Right renal cortex interstitium (tissue), 3 donors: Measurements from ENCODE around the gene SLC35D3. TPM values are rescaled to one million over a fixed set of nuclear protein-coding genes. Genes with fewer than 3 reads are reported as not detected.
"Not testable (repeated sequence)": the region's sequence is repeated elsewhere in the genome, so short reads cannot be mapped to it uniquely, and the experiment has no call there.

ENCODE experiments used
- DNase-seq, 3 donors: peaks; one replicate each; pipeline ENCODE4 v3.0.0-alpha.2; 2013; ENCODE audit warnings: low read depth in 3 of 3, low spot score in 2 of 3
- polyA plus RNA-seq, 3 donors: library from polyadenylated mRNA; unstranded; fragments of 120-200 nt; gene quantifications; one replicate each; pipeline ENCODE4 v1.2.1, GENCODE V29; 2013; ENCODE audit not compliant: insufficient read length in 3 of 3

The SLC35D3 gene, protein sequence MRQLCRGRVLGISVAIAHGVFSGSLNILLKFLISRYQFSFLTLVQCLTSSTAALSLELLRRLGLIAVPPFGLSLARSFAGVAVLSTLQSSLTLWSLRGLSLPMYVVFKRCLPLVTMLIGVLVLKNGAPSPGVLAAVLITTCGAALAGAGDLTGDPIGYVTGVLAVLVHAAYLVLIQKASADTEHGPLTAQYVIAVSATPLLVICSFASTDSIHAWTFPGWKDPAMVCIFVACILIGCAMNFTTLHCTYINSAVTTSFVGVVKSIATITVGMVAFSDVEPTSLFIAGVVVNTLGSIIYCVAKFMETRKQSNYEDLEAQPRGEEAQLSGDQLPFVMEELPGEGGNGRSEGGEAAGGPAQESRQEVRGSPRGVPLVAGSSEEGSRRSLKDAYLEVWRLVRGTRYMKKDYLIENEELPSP
- under 1 TPM in 2 of 3 donors, not detected in 1; 0.08 to 0.11 TPM for polyA plus RNA-seq

DNA sequence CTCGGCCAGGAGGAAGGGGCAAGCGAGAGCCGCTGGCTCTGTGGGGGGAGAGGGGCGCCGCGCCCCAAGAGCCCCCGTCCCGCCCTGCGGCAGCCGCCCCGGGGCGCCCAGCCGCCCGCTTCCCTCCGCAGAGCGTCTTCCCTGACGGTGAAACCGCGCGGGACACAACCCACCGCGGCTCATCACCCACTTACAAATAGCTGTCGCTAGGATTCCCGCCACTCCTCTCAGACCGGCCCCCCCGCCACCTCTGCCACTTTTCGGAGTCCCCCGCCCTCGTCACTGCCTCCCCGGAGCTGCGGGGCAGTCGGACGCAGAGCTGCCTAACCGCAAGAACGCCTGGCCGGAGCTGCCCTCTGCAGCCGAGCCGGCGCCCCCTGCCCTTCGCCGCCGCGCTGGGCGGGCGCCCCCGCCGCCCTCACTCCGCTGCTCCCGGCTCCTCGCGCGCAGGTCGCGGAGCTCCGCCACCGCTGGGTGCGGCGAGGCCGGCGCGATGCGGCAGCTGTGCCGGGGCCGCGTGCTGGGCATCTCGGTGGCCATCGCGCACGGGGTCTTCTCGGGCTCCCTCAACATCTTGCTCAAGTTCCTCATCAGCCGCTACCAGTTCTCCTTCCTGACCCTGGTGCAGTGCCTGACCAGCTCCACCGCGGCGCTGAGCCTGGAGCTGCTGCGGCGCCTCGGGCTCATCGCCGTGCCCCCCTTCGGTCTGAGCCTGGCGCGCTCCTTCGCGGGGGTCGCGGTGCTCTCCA is at the start of gene SLC35D3:
Gene SLC35D3, plus strand, starts transcription at position 366 of the 749 bp plus-strand sequence. Its CDS starts 128 bp downstream, at position 494.
- no peak for DNase-seq

DNA sequence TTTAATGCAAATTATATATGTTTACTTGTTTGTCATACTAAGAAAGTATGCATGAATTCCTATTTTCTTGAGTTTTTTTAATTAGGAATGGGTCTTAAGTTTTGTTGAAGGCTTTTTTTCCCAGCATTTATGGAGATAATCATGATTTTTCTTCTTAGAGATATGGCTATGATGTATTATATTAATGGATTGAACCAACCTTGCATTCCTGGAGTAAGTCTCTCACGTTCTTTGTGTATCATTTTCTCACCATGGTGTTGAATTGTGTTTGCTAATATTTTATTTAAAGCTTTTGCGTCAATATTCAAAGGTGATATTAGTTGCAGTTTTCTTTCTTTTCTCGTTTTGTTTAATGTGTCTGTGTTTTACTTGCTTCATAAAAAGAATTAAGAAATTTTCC is 48.4 kb upstream of the SLC35D3 start:
- no peak for DNase-seq

DNA sequence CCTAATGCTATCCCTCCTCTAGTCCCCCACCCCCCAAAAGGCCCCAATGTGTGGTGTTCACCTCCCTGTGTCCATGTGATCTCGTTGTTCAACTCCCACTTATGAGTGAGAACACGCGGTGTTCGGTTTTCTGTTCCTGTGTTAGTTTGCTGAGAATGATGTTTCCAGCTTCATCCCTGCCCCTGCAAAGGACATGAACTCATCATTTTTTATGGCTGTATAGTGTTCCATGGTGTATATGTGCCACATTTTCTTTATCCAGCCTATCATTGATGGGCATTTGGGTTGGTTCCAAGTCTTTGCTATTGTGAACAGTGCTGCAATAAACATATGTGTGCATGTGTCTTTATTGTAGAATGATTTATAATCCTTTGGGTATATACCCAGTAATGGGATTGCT is 45.6 kb upstream of the SLC35D3 start:
- DNase-seq, result not testable (repeated sequence)

DNA sequence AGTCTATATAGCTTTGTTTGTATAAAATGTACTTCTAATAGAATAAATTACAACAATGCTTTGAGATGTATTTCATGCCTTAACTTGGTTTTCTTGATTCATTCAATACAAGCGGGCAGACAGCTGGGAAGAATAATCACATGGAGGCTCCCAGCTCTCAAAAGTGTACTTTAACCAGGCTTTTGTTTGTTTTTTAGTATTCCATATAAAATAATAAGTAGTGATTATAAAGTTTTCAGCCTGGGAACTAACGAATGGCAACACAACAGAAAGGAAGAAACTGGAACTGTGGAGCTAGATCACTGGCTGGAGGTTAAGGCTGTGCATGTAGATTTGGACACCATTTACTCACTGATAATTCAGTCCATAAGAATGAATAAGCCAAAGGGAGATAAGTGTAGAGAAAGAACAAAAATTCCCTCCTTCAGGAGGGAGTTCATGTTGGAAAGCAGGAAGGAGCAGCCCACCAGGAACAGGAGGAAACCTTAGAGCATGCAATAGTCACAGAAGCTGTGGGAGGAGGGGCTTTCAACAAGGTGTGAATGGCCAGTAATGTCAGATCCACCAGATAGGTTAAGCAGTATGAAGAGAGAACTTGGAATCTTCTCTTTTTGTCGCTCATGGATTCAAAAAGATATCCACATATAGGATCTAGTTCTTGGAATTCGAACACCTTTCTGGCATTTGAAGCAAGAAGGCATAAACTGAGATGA is 41.2 kb upstream of the SLC35D3 start:
- no peak for DNase-seq

DNA sequence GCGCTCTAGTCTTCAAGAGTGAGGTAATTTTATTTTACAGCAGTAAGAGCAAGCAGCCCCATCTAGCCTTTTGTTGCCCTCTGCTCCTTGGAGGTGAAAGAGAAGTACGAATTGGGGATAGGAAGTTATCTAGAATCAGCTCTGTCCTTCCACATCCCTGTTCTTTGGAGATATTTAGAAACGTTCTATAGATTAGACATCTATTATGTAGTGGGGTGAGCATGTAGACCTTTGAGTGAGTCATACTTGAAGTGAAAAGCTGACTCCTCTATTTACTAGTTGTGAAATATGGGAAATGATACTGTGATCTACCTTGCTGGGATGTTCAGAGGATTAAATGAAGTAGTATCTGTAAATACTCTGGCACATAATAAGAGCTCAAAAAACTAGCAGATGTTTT is 36.0 kb upstream of the SLC35D3 start:
- DNase-seq, result no peak

DNA sequence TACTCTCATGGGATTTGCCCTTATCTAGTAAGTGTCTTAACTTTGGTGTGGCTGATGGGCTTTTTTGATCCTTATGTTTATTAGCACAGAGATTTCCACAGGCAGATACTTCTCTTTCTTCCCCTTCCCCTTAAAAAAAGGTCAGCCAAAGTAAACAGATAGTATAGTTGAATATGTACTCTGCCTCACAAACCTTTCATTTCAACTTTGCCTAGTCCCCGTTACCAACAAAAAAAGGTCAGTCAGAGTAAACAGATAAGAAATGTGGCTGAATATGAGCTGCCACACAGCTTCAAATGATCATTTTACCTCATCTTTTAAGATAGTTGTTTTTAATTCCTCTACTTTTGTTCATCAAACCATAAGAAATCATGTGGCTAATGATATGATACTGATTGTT is 34.1 kb upstream of the SLC35D3 start:
- no peak for DNase-seq

DNA sequence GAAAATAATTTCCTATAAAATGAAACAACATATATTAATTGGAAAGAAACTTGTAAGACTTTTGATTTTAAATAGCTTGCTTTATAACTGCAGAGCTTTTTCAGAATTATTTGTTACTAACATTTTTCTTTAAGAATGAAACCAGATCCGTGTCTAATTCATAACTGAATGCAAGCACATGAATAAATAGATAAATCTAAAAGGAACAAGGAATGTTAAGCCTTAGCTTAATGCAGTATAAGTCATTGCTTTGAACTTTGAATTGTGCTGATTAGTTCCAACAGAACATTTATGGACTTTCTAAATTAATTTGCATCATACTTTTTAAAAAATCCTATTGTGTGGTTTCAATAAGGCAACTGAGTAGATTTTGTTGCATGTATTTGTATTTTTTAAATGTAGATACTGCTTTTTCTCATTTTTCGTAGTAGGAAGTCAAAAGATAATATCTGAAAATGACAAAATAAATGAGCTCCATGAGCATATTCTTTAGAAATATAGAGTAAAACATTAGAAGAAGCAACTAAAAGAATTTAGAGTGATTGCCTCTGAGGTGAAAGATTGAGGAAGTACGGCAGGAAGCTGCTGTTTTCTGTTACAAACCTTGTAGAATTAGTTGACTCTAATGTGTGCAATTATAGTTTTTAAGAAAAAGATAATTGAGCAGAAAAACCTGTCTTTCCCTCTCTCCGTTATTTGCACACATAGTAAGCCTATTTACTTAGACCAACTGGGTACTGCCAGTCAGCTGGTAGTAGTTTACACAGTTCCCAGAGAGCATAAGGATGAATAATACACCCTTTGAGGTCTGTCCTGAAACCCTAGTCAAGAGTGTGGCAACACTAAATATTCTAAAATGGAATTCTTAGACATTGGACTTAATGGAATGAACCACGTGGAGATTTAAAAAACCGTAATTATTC is 32.6 kb upstream of the SLC35D3 start:
- no peak for DNase-seq

DNA sequence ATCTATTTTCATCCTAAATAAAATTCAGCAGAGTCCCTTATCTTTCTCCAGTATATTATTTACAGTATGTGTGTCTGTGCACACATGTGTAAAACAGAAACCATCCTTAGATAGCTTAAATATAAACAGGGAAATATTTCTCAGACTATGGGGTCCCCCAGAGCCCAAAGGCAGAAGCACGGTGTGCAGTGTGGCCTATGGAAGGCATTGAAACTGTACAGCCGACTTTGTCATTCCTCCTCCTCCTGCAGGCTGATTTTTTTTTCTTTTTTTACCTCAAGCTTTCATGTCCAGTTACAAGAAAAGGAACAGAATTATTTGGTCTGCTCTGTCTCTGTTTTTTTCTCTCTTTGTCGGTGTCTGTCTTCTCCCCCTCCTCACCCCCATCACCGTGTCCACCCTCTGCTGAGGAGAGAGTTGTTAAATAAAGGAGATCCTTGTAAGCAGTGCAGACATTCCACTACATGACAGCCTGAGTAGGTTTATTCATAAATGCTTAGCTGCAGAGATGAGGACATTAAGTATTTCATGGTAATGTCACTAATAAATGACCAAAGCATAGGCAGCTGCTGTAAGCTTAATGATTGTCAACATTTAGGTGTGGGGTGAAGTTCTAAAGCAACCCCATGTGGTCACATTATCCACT is 31.8 kb upstream of the SLC35D3 start:
- no peak for DNase-seq

DNA sequence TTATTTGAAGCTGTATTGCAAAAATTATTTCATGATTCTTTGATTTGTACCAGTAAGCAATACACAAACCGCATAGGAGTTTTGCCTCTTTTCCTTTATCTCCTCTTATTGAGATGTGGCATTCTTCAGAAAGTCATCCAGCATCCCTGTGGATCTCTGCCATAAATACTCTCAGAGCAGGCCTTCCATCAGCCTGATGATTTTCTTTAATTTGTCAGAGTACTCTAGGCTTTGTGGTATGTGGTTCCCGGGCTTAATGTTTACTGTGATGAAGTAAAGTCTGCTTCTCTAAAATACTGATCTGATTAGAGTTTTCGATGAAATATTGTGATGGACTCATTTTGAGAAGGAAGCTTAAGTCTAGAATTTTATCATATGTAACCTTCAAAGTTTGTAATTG is 31.1 kb upstream of the SLC35D3 start:
- DNase-seq, result no peak

DNA sequence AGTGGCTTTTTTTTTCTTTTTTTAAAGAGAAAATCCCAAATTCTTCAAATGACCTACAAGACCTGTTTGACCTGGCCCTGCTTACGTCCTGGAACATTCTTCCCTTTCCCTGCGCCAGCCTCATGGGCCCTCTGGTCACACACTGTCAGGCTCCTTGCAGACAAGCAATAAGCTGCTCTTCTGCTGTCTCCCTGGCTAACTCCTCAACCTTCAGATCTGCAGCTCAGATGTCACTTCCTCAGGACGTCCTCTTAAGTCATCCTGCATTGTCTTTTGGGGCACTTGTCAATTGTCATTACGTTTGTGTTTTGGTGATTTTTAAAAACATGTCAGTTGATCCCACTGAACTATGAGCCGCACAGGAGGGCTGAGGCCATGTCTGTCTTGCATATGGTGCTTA is 28.9 kb upstream of the SLC35D3 start:
- no peak for DNase-seq

DNA sequence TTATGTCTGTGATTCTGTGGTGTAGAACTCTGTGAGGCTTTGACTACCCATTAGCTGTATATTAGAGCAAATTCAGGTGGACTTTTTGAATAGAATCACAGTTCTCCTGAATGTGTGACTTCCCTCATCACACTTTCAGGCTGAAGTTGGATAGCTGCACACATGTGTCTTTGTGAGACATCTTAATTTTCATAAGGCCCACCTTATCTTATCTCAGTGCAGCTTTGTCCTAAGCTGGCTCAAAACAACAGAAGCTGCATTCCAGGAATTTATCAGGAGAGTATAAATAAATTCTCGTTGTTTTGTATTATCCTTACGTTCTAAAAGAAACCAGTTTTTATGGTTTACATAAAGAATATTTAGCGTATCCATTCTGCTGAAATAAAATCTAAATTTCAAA is 26.2 kb upstream of the SLC35D3 start:
- DNase-seq, result no peak

DNA sequence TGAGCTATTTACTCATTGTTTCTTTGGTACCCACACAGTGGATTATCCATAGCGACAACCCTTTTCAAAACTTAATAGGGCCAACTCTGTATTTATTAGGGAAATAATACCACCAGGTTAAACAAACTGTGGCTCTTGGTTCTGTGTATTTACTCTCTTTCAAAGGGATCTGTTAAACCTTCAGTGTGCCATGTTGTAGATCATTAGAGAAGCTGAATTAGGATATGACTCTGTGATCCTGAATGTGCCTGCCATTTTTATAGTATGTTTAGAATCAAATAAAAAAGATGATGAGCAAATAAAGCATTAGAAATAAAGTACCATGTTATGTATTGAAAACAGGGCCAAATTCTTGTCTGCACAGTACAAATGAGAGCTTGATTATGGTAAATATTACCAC is 25.0 kb upstream of the SLC35D3 start:
- DNase-seq, result no peak

DNA sequence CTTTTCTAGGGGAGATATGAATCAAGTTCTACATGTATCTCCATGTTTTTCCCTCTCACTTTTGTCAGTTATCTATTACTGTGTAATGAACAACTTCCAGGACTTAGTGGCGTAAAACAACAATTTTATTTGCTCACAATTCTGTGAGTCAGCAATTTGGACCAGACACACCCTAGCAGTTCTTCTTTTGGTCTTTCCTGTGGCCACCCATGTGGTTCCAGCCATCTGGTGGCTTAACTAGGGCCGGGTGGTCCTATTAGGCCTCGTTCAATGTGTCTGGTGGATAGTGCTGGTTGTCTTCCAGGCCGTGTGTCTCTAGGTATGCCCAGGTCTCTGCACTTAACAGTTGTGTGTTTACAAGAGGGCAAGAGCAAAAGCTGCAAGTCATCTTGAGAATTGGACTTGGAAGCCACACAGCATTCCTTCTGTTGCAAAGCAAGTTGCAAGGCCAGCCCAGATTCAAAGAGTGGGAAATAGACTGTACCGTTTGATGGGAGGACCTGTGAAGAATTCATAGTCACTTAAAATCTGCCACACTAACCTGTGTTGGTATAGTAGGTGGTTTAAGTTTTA is 20.8 kb upstream of the SLC35D3 start:
- no peak for DNase-seq

DNA sequence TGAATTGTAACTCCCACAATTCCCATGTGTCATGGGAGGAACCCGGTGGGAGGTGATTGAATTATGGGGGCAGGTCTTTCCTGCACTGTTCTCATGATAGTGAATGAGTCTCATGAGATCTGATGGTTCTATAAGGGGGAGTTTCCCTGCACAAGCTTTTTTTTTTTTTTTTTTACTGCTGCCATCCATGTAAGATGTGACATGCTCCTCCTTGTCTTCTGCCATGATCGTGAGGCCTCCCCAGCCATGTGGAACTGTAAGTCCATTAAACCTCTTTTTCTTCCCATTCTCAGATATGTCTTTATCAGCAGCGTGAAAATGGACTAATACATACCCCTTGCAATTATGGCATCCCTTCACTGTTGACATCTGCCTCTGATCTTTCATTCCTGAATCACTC is 17.6 kb upstream of the SLC35D3 start:
- DNase-seq, result not testable (repeated sequence)

DNA sequence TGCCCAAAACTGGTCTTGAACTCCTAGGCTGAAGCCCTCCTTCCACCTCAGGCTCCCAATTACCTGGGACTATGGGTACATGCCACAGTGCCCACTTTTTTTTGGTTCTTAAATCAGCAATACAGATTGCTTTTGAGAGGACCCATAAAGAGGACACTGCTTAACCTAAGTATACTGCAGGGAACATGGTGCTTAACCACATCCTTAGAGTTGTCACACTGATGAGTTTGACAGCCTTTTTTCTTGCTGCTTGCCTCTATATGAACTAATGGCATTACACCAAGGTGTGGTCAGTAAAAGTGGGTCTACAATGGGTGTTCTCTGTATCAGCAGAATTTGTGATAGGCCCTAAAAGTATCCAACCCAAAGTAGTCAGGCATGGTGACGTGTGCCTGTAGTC is 7.2 kb upstream of the SLC35D3 start:
- DNase-seq, result no peak

DNA sequence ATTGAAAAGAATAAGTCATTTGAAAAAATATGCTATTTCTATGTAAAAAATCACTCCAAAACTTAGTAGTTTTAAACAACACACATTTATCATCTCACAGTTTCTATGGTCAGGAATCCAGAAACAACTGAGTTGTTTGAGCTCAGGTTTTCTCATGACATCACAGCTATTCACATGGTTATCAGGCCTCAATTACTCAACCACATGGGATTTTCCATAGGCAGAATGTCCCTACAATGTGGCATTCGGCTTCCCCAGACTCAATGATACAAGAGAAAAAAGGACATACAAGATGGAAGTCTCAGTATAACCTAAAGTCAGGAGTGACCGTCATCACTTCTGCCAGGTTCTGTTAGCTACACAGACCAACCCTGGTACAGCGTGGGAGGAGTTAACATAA is 3.4 kb upstream of the SLC35D3 start:
- no peak for DNase-seq

DNA sequence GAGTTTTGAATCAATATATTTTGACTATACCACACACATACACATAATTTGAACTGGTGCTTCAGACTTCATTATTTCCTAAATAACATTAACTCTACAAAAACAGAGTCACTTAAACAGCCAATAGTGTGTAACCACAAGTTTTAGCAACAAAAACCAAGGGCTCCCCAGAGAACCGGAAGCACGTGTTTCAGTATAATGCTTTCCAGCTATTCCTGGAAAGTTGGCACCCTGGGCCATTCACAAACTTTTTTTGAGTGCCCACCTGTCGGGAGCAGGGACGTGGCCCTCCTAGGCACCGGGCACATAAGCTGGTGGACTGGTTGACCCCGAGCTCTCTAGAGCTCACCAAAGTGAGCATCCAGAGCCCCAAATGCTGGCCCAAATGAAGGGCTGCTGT is 1.9 kb upstream of the SLC35D3 start:
- no peak for DNase-seq

DNA sequence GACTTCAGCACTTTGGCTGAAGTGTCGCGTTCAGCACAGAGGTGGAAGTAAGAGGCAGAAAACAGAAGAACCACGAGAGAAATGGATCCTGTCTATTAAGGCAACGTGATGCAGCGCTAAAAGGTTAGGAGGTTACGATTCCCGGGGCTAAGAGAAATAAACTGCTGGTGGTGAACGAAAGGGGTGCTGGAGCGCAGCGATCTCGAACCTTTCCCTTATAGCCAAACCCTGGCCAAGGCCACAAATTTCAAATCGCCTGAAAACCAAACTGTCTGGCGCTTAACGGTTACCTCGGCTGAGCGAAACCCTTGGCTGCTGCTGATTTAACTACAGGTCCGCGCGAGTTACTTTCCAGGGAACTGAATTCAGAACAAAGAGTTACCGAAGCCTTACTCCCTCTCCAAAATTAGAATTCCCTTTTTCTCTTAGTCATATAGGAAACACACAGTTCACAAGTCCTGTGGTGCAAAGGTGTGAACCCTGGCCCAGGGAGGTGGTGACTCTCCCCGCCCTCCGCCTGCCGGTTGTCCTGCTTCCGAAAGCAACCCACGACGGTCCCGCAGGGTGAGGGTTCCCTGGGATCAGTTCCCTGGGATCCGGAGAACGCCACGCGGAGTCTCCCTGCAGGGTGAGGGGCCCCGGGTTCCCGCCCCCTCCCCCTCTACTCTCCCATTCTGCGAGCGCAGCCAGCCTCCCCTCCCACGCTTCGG is 1.3 kb upstream of the SLC35D3 start:
- no peak for DNase-seq

DNA sequence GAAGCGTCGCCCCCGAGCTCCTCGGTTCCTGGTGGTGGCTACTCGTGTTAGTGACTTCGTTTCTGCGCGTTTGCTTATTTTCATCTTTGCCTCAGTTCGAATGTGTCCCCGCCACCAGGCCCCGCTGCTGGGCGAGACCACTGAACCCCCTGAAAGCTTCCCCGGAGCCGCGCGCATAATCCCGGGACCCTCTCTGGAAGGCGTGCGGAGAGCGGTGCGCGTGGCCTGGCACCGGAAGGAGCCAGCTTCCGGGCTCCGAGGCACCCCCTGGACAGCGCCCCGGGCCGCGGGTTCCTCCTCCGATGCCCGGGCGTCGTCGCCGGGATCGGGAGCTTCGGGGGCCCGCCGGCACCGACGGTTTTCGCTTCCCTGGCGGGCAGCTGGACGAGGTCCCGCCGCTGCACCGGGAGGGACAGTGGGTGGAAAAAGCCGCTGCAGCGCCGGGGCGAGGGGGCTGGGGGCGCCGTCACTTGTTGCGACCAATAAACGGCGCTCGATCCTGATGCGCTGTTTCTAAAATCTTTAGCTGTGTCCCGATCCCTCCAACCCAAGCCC is 643 bp upstream of the SLC35D3 start:
- no peak for DNase-seq
